ENCODE results near the gene PPP1R13L.

GRCh38 chr19:45346449-45346848 lies 58.4 kb downstream of the PPP1R13L start:
- TF ChIP-seq CTCF (IDR thresholded peaks at IDR 0.05), result no peak
- TF ChIP-seq POLR2A (IDR thresholded peaks at IDR 0.05), result no peak
